Right renal cortex interstitium (tissue), 3 donors: ENCODE measurements around the gene RNF13. TPM values are rescaled to one million over a fixed set of nuclear protein-coding genes. Genes with fewer than 3 reads are reported as not detected.
"Not testable (repeated sequence)": the region's sequence is repeated elsewhere in the genome, so short reads cannot be mapped to it uniquely, and the experiment has no call there.

Experiments used
- DNase-seq, 3 donors: peaks; one replicate each; pipeline ENCODE4 v3.0.0-alpha.2; 2013; ENCODE audit warnings: low read depth in 3 of 3, low spot score in 2 of 3
- polyA plus RNA-seq, 3 donors: library from polyadenylated mRNA; unstranded; fragments of 120-200 nt; gene quantifications; one replicate each; pipeline ENCODE4 v1.2.1, GENCODE V29; 2013; ENCODE audit not compliant: insufficient read length in 3 of 3

Gene RNF13
- polyA plus RNA-seq, 3 donors, result 101 to 108 (median 107) TPM

GRCh38 chr3:149838491-149838890 is 25.5 kb downstream of the RNF13 start:
- DNase-seq, result not testable (repeated sequence)

GRCh38 chr3:149839469-149839868 is 26.5 kb downstream of the RNF13 start:
- DNase-seq, result not testable (repeated sequence)

GRCh38 chr3:149839896-149840295 is 26.9 kb downstream of the RNF13 start:
- no peak for DNase-seq

GRCh38 chr3:149843502-149843901 is 30.5 kb downstream of the RNF13 start:
- no peak for DNase-seq

GRCh38 chr3:149844091-149844490 is 31.1 kb downstream of the RNF13 start:
- DNase-seq, result no peak

GRCh38 chr3:149845570-149846244 is 32.7 kb downstream of the RNF13 start:
- no peak for DNase-seq

- DNase-seq, result no peak
These were observed 35.2 kb downstream of the RNF13 start for GRCh38 chr3:149848238-149848637.

GRCh38 chr3:149848688-149849087 is 35.7 kb downstream of the RNF13 start:
- no peak for DNase-seq

- DNase-seq, result no peak
These were observed 38.0 kb downstream of the RNF13 start for GRCh38 chr3:149850787-149851584.

- DNase-seq, result no peak
These were observed 45.9 kb downstream of the RNF13 start for GRCh38 chr3:149858911-149859310.

GRCh38 chr3:149860881-149861280 is 47.9 kb downstream of the RNF13 start:
- DNase-seq, result no peak

- DNase-seq, result no peak
These were observed 54.5 kb downstream of the RNF13 start for GRCh38 chr3:149867563-149867962.

GRCh38 chr3:149871855-149872254 is 58.8 kb downstream of the RNF13 start:
- no peak for DNase-seq

GRCh38 chr3:149872589-149872988 is 59.6 kb downstream of the RNF13 start:
- no peak for DNase-seq

GRCh38 chr3:149877668-149878067 is 64.7 kb downstream of the RNF13 start:
- DNase-seq, result no peak

- peak; percentile 20 to 49 (median 34) for DNase-seq
These were observed 66.9 kb downstream of the RNF13 start for GRCh38 chr3:149879872-149880271.

- DNase-seq, result no peak
These were observed 68.9 kb downstream of the RNF13 start for GRCh38 chr3:149881879-149882278.

GRCh38 chr3:149883134-149883533 is 70.1 kb downstream of the RNF13 start:
- DNase-seq, result no peak

- DNase-seq, result not testable (repeated sequence)
These were observed 70.8 kb downstream of the RNF13 start for GRCh38 chr3:149883860-149884259.

- DNase-seq, result not testable (repeated sequence)
These were observed 71.8 kb downstream of the RNF13 start for GRCh38 chr3:149884848-149885247.

GRCh38 chr3:149886957-149887356 is 73.9 kb downstream of the RNF13 start:
- no peak for DNase-seq

GRCh38 chr3:149891621-149892020 is 78.6 kb downstream of the RNF13 start:
- DNase-seq, result no peak
